ENCODE data around the gene PCBP3. TPM values are rescaled to one million over a fixed set of nuclear protein-coding genes. Genes with fewer than 3 reads are reported as not detected.

The PCBP3 gene
- total RNA-seq, 1 experiment from 2014 or later = 1.4 TPM

GRCh38 chr21:45887120-45887611, 243.6 kb downstream of the PCBP3 start:
- CTCF ChIA-PET = interaction anchor here (0.6 to 0.7 kb wide), 2 partner anchors 86 to 758 kb away, joined by 3 to 4 read pairs; no protein-coding TSS in a partner anchor
- intact Hi-C loops (cut with micrococcal nuclease; ENCODE audit: unreplicated experiment) = no loop called here
- no peak for DNase-seq
- H3K27me3 Mint-ChIP-seq (ENCODE audit: unreplicated experiment) = peaks cover 76% of the 10 kb centered on the region
- H3K4me1 Mint-ChIP-seq (ENCODE audit: low read depth, unreplicated experiment) = no peaks in the 10 kb centered on the region
- no TSS peak for BruUV-seq (replicated peaks)
- H3K4me3 Mint-ChIP-seq (ENCODE audit: low read depth, unreplicated experiment) = no peak overlapping the region
- no peak overlapping the region for H3K27ac Mint-ChIP-seq (ENCODE audit: unreplicated experiment)
- H3K36me3 Mint-ChIP-seq (ENCODE audit: insufficient read depth, unreplicated experiment) = no peaks in the 10 kb centered on the region
- TF ChIP-seq, protein P1, sequence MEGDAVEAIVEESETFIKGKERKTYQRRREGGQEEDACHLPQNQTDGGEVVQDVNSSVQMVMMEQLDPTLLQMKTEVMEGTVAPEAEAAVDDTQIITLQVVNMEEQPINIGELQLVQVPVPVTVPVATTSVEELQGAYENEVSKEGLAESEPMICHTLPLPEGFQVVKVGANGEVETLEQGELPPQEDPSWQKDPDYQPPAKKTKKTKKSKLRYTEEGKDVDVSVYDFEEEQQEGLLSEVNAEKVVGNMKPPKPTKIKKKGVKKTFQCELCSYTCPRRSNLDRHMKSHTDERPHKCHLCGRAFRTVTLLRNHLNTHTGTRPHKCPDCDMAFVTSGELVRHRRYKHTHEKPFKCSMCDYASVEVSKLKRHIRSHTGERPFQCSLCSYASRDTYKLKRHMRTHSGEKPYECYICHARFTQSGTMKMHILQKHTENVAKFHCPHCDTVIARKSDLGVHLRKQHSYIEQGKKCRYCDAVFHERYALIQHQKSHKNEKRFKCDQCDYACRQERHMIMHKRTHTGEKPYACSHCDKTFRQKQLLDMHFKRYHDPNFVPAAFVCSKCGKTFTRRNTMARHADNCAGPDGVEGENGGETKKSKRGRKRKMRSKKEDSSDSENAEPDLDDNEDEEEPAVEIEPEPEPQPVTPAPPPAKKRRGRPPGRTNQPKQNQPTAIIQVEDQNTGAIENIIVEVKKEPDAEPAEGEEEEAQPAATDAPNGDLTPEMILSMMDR (IDR thresholded peaks at IDR 0.05; ENCODE audit: unreplicated experiment) = no peak
- no peaks in the 10 kb centered on the region for H3K9me3 Mint-ChIP-seq (ENCODE audit: low read depth, unreplicated experiment)

DNA sequence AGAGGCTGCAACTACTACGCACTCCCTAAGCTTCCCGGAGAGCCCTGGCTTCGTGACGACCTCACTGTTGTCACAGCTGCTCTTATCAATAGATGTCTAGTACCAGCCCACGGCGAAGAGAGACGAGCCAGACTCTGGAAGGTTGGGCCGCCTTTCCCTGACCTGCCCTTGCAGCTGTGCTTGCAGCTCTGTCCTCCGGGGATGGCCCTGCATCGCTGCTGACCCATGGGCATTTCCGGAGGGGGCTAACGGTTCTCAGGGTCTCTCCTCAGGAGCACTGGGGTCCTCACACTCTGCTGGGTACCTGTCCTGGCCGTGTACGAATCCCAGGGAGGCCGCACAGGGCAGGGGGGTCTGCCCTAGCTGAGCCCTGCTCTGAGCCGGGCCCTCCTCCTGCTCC, 244.3 kb downstream of the PCBP3 start:
- BruUV-seq (replicated peaks) = no TSS peak
- CTCF ChIA-PET = interaction anchor here (0.6 kb wide), 1 partner anchor 757 kb away, joined by 4 read pairs; no protein-coding TSS in a partner anchor
- Mint-ChIP-seq H3K4me3 (ENCODE audit: low read depth, unreplicated experiment) (no peak overlapping the region), H3K4me1 (ENCODE audit: low read depth, unreplicated experiment) (no peaks in the 10 kb centered on the region), H3K9me3 (ENCODE audit: low read depth, unreplicated experiment) (no peaks in the 10 kb centered on the region), H3K27me3 (ENCODE audit: unreplicated experiment) (peaks cover 76% of the 10 kb centered on the region), H3K36me3 (ENCODE audit: insufficient read depth, unreplicated experiment) (no peaks in the 10 kb centered on the region), H3K27ac (ENCODE audit: unreplicated experiment) (no peak overlapping the region)
- no peak for DNase-seq
- intact Hi-C loops (cut with micrococcal nuclease; ENCODE audit: unreplicated experiment) = no loop called here
- TF ChIP-seq, protein P1 (IDR thresholded peaks at IDR 0.05; ENCODE audit: unreplicated experiment) = no peak

DNA sequence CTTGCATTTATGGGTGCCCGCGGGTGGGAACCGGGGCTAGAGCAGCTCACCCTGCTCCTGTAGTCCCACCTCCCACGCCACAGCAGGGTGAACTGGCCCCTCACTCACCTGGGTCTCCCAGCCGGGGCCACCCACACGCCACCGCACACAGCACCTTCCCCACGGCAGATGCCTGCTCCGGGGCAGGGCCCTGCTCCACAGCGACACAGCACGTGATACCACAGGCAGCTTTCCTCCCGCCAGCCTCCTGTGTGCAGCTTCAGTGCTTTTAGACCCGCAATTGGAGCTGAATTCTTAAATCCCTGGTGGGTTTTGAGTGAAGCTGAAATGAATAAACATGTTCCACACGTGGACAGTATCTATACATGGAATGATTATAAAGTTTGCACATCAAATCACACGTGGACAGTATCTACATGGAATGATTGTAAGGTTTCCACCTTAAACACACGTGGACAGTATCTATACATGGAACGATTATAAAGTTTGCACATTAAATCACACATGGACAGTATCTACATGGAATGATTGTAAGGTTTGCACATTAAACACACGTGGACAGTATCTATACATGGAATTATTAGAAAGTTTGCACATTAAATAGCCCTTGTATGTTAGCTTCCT, 245.0 kb downstream of the PCBP3 start:
- no peaks in the 10 kb centered on the region for H3K4me1 Mint-ChIP-seq (ENCODE audit: low read depth, unreplicated experiment)
- no peaks in the 10 kb centered on the region for H3K9me3 Mint-ChIP-seq (ENCODE audit: low read depth, unreplicated experiment)
- CTCF ChIA-PET = no interaction called here
- intact Hi-C loops (cut with micrococcal nuclease; ENCODE audit: unreplicated experiment) = no loop called here
- no peak for DNase-seq
- BruUV-seq (replicated peaks) = no TSS peak
- H3K27ac Mint-ChIP-seq (ENCODE audit: unreplicated experiment) = no peak overlapping the region
- no peak overlapping the region for H3K4me3 Mint-ChIP-seq (ENCODE audit: low read depth, unreplicated experiment)
- H3K36me3 Mint-ChIP-seq (ENCODE audit: insufficient read depth, unreplicated experiment) = no peaks in the 10 kb centered on the region
- H3K27me3 Mint-ChIP-seq (ENCODE audit: unreplicated experiment) = peaks cover 71% of the 10 kb centered on the region
- TF ChIP-seq, protein P1 (IDR thresholded peaks at IDR 0.05; ENCODE audit: unreplicated experiment) = no peak

DNA sequence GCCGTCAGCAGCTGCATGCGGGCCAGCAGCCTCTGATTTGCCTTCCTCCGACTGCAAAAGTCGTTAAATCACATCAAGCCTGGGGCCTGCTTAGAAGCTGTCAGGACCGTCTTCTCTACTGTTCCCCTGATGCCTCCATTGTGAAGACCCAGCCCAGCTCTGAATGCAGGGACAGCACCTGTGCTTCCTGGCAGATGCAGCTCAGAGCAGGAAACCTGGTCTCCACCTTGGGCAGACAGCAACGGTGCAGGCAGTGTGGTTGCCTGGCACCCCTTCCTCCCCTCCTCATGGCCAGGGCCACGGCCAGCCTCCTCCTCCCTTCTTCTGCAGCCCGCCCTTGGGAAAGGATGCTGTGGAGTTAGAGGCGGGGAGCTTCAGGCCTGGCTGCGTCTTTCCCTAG, 245.7 kb downstream of the PCBP3 start:
- H3K27me3 Mint-ChIP-seq (ENCODE audit: unreplicated experiment) = peaks cover 69% of the 10 kb centered on the region
- no TSS peak for BruUV-seq (replicated peaks)
- H3K27ac Mint-ChIP-seq (ENCODE audit: unreplicated experiment) = no peak overlapping the region
- no peaks in the 10 kb centered on the region for H3K4me1 Mint-ChIP-seq (ENCODE audit: low read depth, unreplicated experiment)
- H3K9me3 Mint-ChIP-seq (ENCODE audit: low read depth, unreplicated experiment) = no peaks in the 10 kb centered on the region
- CTCF ChIA-PET = no interaction called here
- no peak for DNase-seq
- no peaks in the 10 kb centered on the region for H3K36me3 Mint-ChIP-seq (ENCODE audit: insufficient read depth, unreplicated experiment)
- no peak overlapping the region for H3K4me3 Mint-ChIP-seq (ENCODE audit: low read depth, unreplicated experiment)
- TF ChIP-seq, protein P1 (IDR thresholded peaks at IDR 0.05; ENCODE audit: unreplicated experiment) = no peak
- intact Hi-C loops (cut with micrococcal nuclease; ENCODE audit: unreplicated experiment) = no loop called here
